ENCODE results near the gene CACNA2D2. TPM values are rescaled to one million over a fixed set of nuclear protein-coding genes. Genes with fewer than 3 reads are reported as not detected.

CACNA2D2 gene
- total RNA-seq, 2 experiments from 2014 or later = 0.70 to 0.80 TPM

GRCh38 chr3:50374363-50375257, 128.8 kb downstream of the CACNA2D2 start:
- no peak for DNase-seq
- Mint-ChIP-seq H3K4me1 (peaks cover 7% of the 10 kb centered on the region), H3K4me3 (no peak overlapping the region), H3K27ac (no peak overlapping the region), H3K36me3 (no peaks in the 10 kb centered on the region), H3K9me3 (no peaks in the 10 kb centered on the region), H3K27me3 (no peaks in the 10 kb centered on the region)

- no peaks in the 10 kb centered on the region for H3K27me3 Mint-ChIP-seq
- no peak overlapping the region for H3K4me3 Mint-ChIP-seq
- no peaks in the 10 kb centered on the region for H3K9me3 Mint-ChIP-seq
- DNase-seq = no peak
- H3K36me3 Mint-ChIP-seq = no peaks in the 10 kb centered on the region
- peaks cover 10% of the 10 kb centered on the region for H3K4me1 Mint-ChIP-seq
- no peak overlapping the region for H3K27ac Mint-ChIP-seq
These were observed 130.0 kb downstream of the CACNA2D2 start for GRCh38 chr3:50373146-50374051.

- Mint-ChIP-seq H3K27me3 (no peaks in the 10 kb centered on the region), H3K4me3 (no peak overlapping the region), H3K27ac (no peak overlapping the region), H3K36me3 (no peaks in the 10 kb centered on the region), H3K9me3 (no peaks in the 10 kb centered on the region), H3K4me1 (peaks cover 10% of the 10 kb centered on the region)
- no peak for DNase-seq
These were observed 131.1 kb downstream of the CACNA2D2 start for GRCh38 chr3:50372349-50372748.

GRCh38 chr3:50371133-50371685, 132.2 kb downstream of the CACNA2D2 start:
- DNase-seq = no peak
- Mint-ChIP-seq H3K27ac (no peak overlapping the region), H3K9me3 (no peaks in the 10 kb centered on the region), H3K4me1 (peaks cover 11% of the 10 kb centered on the region), H3K36me3 (no peaks in the 10 kb centered on the region), H3K27me3 (no peaks in the 10 kb centered on the region), H3K4me3 (no peak overlapping the region)

GRCh38 chr3:50370594-50370993, 132.8 kb downstream of the CACNA2D2 start:
- Mint-ChIP-seq H3K36me3 (no peaks in the 10 kb centered on the region), H3K4me3 (no peak overlapping the region), H3K27me3 (no peaks in the 10 kb centered on the region), H3K9me3 (no peaks in the 10 kb centered on the region), H3K27ac (no peak overlapping the region), H3K4me1 (peaks cover 17% of the 10 kb centered on the region)
- DNase-seq = no peak

GRCh38 chr3:50369012-50369670, 134.3 kb downstream of the CACNA2D2 start:
- no peak overlapping the region for H3K27ac Mint-ChIP-seq
- no peak for DNase-seq
- no peaks in the 10 kb centered on the region for H3K27me3 Mint-ChIP-seq
- no peaks in the 10 kb centered on the region for H3K9me3 Mint-ChIP-seq
- no peaks in the 10 kb centered on the region for H3K36me3 Mint-ChIP-seq
- peaks cover 19% of the 10 kb centered on the region for H3K4me1 Mint-ChIP-seq
- no peak overlapping the region for H3K4me3 Mint-ChIP-seq

GRCh38 chr3:50365842-50366220, 137.6 kb downstream of the CACNA2D2 start:
- Mint-ChIP-seq H3K9me3 (no peaks in the 10 kb centered on the region), H3K27ac (peak overlapping the region; percentile 78), H3K4me3 (peak overlapping the region; percentile 81), H3K36me3 (no peaks in the 10 kb centered on the region), H3K27me3 (no peaks in the 10 kb centered on the region), H3K4me1 (peaks cover 11% of the 10 kb centered on the region)
- DNase-seq = no peak

- H3K27me3 Mint-ChIP-seq = no peaks in the 10 kb centered on the region
- peaks cover 11% of the 10 kb centered on the region for H3K4me1 Mint-ChIP-seq
- peak overlapping the region; percentile 81 for H3K4me3 Mint-ChIP-seq
- no peaks in the 10 kb centered on the region for H3K9me3 Mint-ChIP-seq
- no peaks in the 10 kb centered on the region for H3K36me3 Mint-ChIP-seq
- peak; percentile 94 for DNase-seq
- peak overlapping the region; percentile 78 for H3K27ac Mint-ChIP-seq
These were observed 138.2 kb downstream of the CACNA2D2 start for GRCh38 chr3:50365080-50365841.

GRCh38 chr3:50364573-50365079, 138.8 kb downstream of the CACNA2D2 start:
- no peak for DNase-seq
- Mint-ChIP-seq H3K9me3 (no peaks in the 10 kb centered on the region), H3K36me3 (no peaks in the 10 kb centered on the region), H3K4me1 (peaks cover 16% of the 10 kb centered on the region), H3K27me3 (no peaks in the 10 kb centered on the region), H3K27ac (no peak overlapping the region), H3K4me3 (peak overlapping the region; percentile 81)

GRCh38 chr3:50359760-50360110, 143.7 kb downstream of the CACNA2D2 start:
- peaks cover 33% of the 10 kb centered on the region for H3K4me1 Mint-ChIP-seq
- peak overlapping the region; percentile 98 for H3K4me3 Mint-ChIP-seq
- peak overlapping the region; percentile 94 for H3K27ac Mint-ChIP-seq
- peaks cover 20% of the 10 kb centered on the region for H3K36me3 Mint-ChIP-seq
- H3K27me3 Mint-ChIP-seq = no peaks in the 10 kb centered on the region
- DNase-seq = no peak
- no peaks in the 10 kb centered on the region for H3K9me3 Mint-ChIP-seq

GRCh38 chr3:50358911-50359759, 144.3 kb downstream of the CACNA2D2 start, which contains the start of gene TMEM115:
Gene TMEM115, minus strand, starts transcription at chr3:50359521. Its CDS starts 458 bp downstream, at chr3:50359063.
- Mint-ChIP-seq H3K27ac (peak within 1 kb of the TSS; percentile 94), H3K9me3 (no peaks in the 10 kb centered on the region), H3K4me1 (peaks cover 38% of the 10 kb centered on the region), H3K27me3 (no peaks in the 10 kb centered on the region), H3K36me3 (peaks cover 20% of the 10 kb centered on the region), H3K4me3 (peak within 1 kb of the TSS; percentile 98)
- DNase-seq = peak; percentile 94

- Mint-ChIP-seq H3K4me3 (peak overlapping the region; percentile 98), H3K4me1 (peaks cover 38% of the 10 kb centered on the region), H3K36me3 (peaks cover 20% of the 10 kb centered on the region), H3K27me3 (no peaks in the 10 kb centered on the region), H3K9me3 (no peaks in the 10 kb centered on the region), H3K27ac (peak overlapping the region; percentile 91)
- no peak for DNase-seq
These were observed 145.0 kb downstream of the CACNA2D2 start for GRCh38 chr3:50358355-50358910.

GRCh38 chr3:50357481-50357880, 146.0 kb downstream of the CACNA2D2 start:
- Mint-ChIP-seq H3K4me1 (peaks cover 44% of the 10 kb centered on the region), H3K9me3 (no peaks in the 10 kb centered on the region), H3K27ac (peak overlapping the region; percentile 91)

More at GRCh38 chr3:50357481-50357880, 146.0 kb downstream of the CACNA2D2 start:
- DNase-seq = no peak
- peaks cover 20% of the 10 kb centered on the region for H3K36me3 Mint-ChIP-seq
- no peaks in the 10 kb centered on the region for H3K27me3 Mint-ChIP-seq
- H3K4me3 Mint-ChIP-seq = peak overlapping the region; percentile 98
